ENCODE results near the gene SLC6A6.

Gene SLC6A6

GRCh38 chr3:14426305-14426620 lies 23.9 kb downstream of the SLC6A6 start:
- TF ChIP-seq POLR2A (IDR thresholded peaks at IDR 0.05; ENCODE audit: low read length) = no peak
- no peak for TF ChIP-seq GATA1 (IDR thresholded peaks at IDR 0.05; ENCODE audit: low read depth, low read length)
- DNase-seq = no peak

- no peak for DNase-seq
- TF ChIP-seq POLR2A (IDR thresholded peaks at IDR 0.05; ENCODE audit: low read length) (no peak), GATA1 (IDR thresholded peaks at IDR 0.05; ENCODE audit: low read depth, low read length) (no peak)
These were observed 26.0 kb downstream of the SLC6A6 start for GRCh38 chr3:14428087-14429033.

GRCh38 chr3:14429237-14429636 lies 26.8 kb downstream of the SLC6A6 start:
- TF ChIP-seq POLR2A (IDR thresholded peaks at IDR 0.05; ENCODE audit: low read length) (no peak), GATA1 (IDR thresholded peaks at IDR 0.05; ENCODE audit: low read depth, low read length) (no peak)
- no peak for DNase-seq

GRCh38 chr3:14429640-14430039 lies 27.2 kb downstream of the SLC6A6 start:
- no peak for TF ChIP-seq POLR2A (IDR thresholded peaks at IDR 0.05; ENCODE audit: low read length)
- no peak for TF ChIP-seq GATA1 (IDR thresholded peaks at IDR 0.05; ENCODE audit: low read depth, low read length)
- DNase-seq = no peak

- DNase-seq = peak in 1 of 2 experiments; percentile 23
- no peak for TF ChIP-seq POLR2A (IDR thresholded peaks at IDR 0.05; ENCODE audit: low read length)
- TF ChIP-seq GATA1 (IDR thresholded peaks at IDR 0.05; ENCODE audit: low read depth, low read length) = no peak
These were observed 27.6 kb downstream of the SLC6A6 start for GRCh38 chr3:14430053-14430452.

GRCh38 chr3:14430706-14431451 lies 28.5 kb downstream of the SLC6A6 start:
- TF ChIP-seq GATA1 (IDR thresholded peaks at IDR 0.05; ENCODE audit: low read depth, low read length) = no peak
- no peak for TF ChIP-seq POLR2A (IDR thresholded peaks at IDR 0.05; ENCODE audit: low read length)
- no peak for DNase-seq

- TF ChIP-seq POLR2A (IDR thresholded peaks at IDR 0.05; ENCODE audit: low read length) (no peak), GATA1 (IDR thresholded peaks at IDR 0.05; ENCODE audit: low read depth, low read length) (no peak)
- peak; percentile 40 to 61 for DNase-seq
These were observed 29.1 kb downstream of the SLC6A6 start for GRCh38 chr3:14431452-14431916.

GRCh38 chr3:14431917-14432834 lies 29.8 kb downstream of the SLC6A6 start:
- TF ChIP-seq POLR2A (IDR thresholded peaks at IDR 0.05; ENCODE audit: low read length) = peak; percentile 53
- TF ChIP-seq GATA1 (IDR thresholded peaks at IDR 0.05; ENCODE audit: low read depth, low read length) = no peak
- DNase-seq = peak; percentile 87 to 91

GRCh38 chr3:14433106-14433505 lies 30.7 kb downstream of the SLC6A6 start:
- no peak for TF ChIP-seq GATA1 (IDR thresholded peaks at IDR 0.05; ENCODE audit: low read depth, low read length)
- no peak for TF ChIP-seq POLR2A (IDR thresholded peaks at IDR 0.05; ENCODE audit: low read length)

GRCh38 chr3:14434126-14434497 lies 31.7 kb downstream of the SLC6A6 start:
- no peak for DNase-seq
- TF ChIP-seq GATA1 (IDR thresholded peaks at IDR 0.05; ENCODE audit: low read depth, low read length) (no peak), POLR2A (IDR thresholded peaks at IDR 0.05; ENCODE audit: low read length) (no peak)

More at GRCh38 chr3:14433106-14433505, 30.7 kb downstream of the SLC6A6 start:
- peak in 1 of 2 experiments; percentile 31 for DNase-seq

GRCh38 chr3:14434498-14435151 lies 32.2 kb downstream of the SLC6A6 start:
- no peak for TF ChIP-seq POLR2A (IDR thresholded peaks at IDR 0.05; ENCODE audit: low read length)
- no peak for TF ChIP-seq GATA1 (IDR thresholded peaks at IDR 0.05; ENCODE audit: low read depth, low read length)
- peak in 1 of 2 experiments; percentile 15 for DNase-seq

- DNase-seq = no peak
- no peak for TF ChIP-seq GATA1 (IDR thresholded peaks at IDR 0.05; ENCODE audit: low read depth, low read length)
- no peak for TF ChIP-seq POLR2A (IDR thresholded peaks at IDR 0.05; ENCODE audit: low read length)
These were observed 33.0 kb downstream of the SLC6A6 start for GRCh38 chr3:14435175-14436014.

All from erythroblast (primary cell).